SW 1271 (cell line): ENCODE measurements around the gene NOL8.

Source experiments
- DNase-seq, 2 experiments: peaks; one replicate each; lab custom pipeline; 2025; lab: John Stamatoyannopoulos, UW

NOL8 gene

GRCh38 chr9:92312887-92313623 is 12.1 kb downstream of the NOL8 start:
- DNase-seq = no peak

GRCh38 chr9:92310562-92310961 is 14.6 kb downstream of the NOL8 start:
- no peak for DNase-seq

DNA sequence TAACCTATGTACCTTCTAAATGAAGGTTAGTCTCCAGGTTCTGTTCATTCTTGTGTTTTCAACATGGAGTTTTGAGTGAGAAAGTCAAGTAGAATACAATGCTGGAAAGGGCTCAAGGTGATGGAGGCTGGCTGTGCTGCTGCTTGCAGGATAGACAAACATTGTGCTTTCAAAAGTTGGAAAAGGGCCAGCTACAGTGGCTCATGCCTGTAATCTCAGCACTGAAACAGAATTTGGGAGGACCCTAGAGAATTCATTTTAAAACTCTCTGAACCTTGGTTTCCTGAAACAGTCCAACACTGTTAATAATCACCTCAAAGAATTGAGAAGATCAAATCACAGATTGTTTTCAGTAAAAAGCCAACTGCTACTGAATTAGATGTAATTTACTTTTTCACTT is 16.3 kb downstream of the NOL8 start:
- no peak for DNase-seq

GRCh38 chr9:92300936-92301335 is 24.2 kb downstream of the NOL8 start:
- DNase-seq = no peak

DNA sequence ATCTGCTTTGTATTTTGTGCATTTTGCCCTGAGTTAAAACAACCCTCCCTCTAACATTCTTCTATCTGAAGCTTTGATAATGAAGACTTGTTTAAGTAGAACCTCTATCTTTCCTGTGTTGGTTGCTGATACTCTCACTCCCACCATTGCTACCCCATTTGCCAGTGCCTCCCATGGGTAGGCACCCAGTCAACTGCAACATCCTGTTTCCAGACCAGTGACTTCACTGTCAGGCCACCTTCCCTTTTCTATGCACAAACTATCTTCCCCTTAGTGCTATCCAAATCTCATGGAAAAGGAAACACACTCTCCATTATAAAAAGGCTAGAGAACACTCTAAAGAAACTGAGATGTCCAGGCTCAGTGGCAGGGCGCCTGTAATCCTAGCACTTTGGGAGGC is 26.0 kb downstream of the NOL8 start:
- DNase-seq = no peak

DNA sequence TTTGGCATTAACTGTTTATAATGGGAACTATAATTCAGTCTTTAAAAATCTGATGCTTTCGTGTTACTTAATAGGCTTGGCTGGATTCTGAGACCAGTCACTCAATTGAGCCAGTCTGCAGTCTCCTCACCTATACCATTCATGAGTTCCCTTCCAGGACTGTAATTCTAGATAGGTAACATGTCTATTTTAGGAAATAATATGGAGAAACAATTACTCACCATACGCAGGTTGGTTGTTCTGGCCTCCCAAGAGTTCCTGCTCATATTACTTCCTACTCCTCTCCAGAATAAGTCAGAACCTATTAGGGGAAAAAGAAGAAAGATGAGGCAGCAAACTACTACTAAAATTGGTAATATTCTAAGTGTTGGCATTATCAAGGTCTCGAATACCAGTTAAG is 27.1 kb downstream of the NOL8 start:
- DNase-seq = no peak

DNA sequence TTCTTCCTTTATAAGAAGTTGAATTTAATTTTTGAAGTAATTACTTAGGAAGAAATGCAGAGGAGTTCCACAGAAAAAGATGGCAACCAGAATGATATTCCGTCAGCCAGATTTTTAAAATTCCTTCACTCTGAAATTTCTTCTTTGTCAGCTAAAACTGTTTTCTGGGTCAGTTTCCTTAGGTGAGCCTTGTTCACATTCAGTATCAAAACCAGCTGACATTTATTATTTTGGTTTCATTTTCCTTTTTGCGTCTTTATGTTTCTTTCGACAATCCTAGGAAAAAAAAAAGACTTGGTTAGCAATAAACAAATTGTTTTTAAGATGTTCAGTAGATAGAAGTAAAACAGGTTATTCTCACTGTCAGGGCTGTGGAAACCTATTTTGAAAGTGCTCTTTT is 27.5 kb downstream of the NOL8 start:
- no peak for DNase-seq

GRCh38 chr9:92295827-92296258 is 29.3 kb downstream of the NOL8 start:
- DNase-seq = no peak

DNA sequence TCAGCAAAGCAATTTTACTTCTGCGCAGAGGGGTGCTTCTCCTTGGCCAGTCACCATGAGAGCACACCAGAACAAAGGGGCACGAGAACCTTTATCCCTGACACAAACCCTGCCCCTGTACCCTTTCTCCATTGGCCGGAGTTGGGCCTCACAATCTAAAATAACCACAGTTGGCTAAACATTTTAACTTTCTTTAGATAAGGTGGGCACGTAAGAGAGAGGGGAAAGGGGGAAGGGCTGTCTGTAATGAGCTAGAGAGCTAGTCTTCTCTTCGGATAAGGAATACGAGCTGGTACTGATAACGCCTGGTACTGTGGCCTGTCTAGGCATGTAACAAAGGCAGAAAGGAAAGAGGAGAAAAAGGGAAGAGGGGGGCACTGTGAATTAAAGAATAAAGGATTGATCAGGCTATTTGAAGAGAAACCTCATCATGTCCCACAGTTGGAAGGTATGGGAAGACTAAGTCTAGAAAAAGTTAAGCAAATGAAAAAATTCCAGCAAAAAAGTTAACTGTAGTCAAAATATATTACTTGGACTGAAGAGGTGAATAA is 29.8 kb downstream of the NOL8 start:
- no peak for DNase-seq

DNA sequence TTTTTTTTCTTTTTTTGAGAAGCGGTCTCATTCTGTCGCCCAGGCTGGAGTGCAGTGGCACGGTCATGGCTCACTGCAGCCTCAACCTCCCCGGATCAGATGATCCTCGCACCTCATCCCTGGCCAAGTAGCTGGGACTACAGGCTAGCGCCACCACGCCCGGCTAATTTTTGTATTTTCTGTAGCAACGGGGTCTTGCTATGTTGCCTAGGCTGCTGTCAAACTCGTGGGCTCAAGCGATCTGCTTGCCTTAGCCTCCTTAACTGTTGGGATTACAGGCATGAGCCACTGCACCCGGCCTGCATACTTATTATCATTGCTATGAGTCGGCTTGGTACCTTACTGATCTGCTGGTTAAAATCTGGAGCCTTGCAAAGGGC is 30.9 kb downstream of the NOL8 start:
- DNase-seq = peak in 1 of 2 experiments; percentile 22

- DNase-seq = peak; percentile 93 to 96
These were observed 31.5 kb downstream of the NOL8 start, which contains the start of gene IARS1 for GRCh38 chr9:92293452-92294296. Gene IARS1 (minus strand): TSS chr9:92293697. CDS start chr9:92289419, 4,278 bp downstream.

DNA sequence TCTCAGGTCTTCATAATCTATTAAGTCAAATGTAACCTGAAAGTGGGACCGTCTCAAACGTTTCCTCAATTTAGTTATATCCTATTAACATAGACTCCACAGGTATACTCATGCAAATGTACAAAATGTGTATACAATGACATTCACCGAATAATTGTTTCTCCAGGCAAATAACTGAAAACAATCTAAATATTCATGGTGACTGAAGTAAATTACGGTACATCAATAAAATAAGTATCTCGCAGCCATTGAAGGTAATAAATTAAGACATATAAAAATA is 32.1 kb downstream of the NOL8 start:
- DNase-seq = no peak

GRCh38 chr9:92292338-92293074 is 32.6 kb downstream of the NOL8 start:
- no peak for DNase-seq

DNA sequence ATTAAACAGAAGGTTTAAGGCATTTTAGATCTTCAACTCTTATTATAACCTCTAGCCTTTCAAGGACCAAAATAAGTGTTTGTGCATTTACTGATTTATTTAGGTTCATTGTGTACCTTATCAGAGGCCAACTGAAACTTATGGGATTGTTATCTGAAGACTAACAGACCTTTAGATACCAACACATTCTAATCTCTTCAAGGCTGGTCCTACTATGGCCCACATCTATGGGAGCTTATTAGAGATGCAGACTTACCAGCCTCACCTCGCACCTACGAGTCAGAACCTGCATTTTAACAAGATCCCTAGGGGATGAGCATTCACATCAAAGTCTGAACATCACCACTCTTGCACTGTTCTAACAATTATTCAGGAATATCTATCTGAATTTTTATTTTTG is 33.6 kb downstream of the NOL8 start:
- DNase-seq = no peak

GRCh38 chr9:92290785-92291429 is 34.2 kb downstream of the NOL8 start:
- DNase-seq = no peak

DNA sequence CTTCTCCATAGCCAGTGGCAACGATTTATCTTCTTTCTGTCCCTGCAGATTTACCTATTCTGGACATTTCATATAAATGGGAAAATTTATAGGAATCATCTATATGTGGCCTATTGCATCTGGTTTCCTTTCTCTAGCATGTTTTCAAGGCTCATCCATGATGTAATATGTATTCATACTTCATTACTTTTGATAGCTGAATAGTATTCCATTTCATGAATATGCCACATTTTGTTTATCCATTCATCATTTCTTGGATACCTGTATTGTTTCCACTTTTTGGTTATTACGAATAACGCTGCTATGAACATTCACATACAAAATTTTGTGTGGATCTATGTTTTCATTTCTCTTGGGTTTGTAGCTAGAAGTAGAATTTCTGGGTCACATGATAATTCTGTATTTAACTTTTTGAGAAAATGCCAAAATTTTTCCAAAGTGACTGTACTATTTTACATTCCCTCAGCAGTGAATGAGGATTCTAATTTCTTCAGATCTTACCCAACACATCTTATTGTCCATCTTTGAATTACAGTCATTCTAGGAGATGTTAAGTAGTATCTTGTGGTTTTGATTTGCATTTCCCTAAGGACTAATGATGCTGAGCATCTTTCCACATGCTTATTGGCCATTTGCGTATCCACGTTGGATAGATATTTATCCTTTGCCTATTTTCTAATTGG is 35.3 kb downstream of the NOL8 start:
- no peak for DNase-seq

DNA sequence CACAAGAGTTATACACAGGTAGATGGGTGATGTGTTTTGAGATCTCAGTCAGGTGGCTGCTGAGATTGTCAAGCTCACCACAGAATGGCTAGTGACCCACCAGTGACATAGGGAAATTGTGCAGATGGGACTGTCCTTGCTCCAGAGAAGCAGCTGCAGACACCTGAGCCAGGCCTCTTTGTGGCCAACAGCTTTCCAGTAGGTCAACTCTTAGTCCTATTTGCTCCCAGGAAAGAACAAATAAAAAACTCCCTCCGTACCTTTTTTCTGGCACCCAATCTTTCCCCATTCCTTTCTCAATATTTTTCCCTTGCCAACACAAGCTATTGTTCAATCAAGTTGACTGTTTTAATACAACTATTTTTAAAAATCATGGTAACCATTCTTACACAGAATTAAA is 45.8 kb downstream of the NOL8 start:
- DNase-seq = no peak

GRCh38 chr9:92278110-92278509 is 47.0 kb downstream of the NOL8 start:
- no peak for DNase-seq

- no peak for DNase-seq
These were observed 48.7 kb downstream of the NOL8 start for GRCh38 chr9:92276331-92277032.

- no peak for DNase-seq
These were observed 49.6 kb downstream of the NOL8 start for GRCh38 chr9:92275541-92275940.

GRCh38 chr9:92270511-92270910 is 54.6 kb downstream of the NOL8 start:
- no peak for DNase-seq
